ENCODE measurements around the gene SH3BP2.

GRCh38 chr4:2870082-2870481 is 77.2 kb downstream of the SH3BP2 start:
- TF ChIP-seq POLR2A (IDR thresholded peaks at IDR 0.05) (no peak), CTCF (IDR thresholded peaks at IDR 0.05) (no peak)

Data from body of pancreas (tissue), 4 donors.